Adrenal gland (tissue), 5 donors: ENCODE data around the gene PSMB1.

Source experiments
- POLR2A ChIP-seq, 2 donors: fragments of 450-650 bp; IDR thresholded peaks; one replicate each; pipeline ENCODE4 v1.6.1; 2017; ENCODE audit warnings: antibody characterized with exemption in 2 of 2, mild to moderate bottlenecking in 2 of 2, moderate library complexity in 1 of 2
- TF ChIP-seq, protein P1 (sequence below), 6 experiments: fragments of 450-650 bp in 4 of 6; fragments of 200-600 bp in 2 of 6; sonication (generic) in 1 of 6; IDR thresholded peaks; 1 replicate in 5 of 6; 2 replicates in 1 of 6; pipeline versions ENCODE4 v1.5.1 to v1.8.0; 2016 to 2021; ENCODE audit warnings: antibody characterized with exemption in 6 of 6, mild to moderate bottlenecking in 2 of 6, moderate library complexity in 1 of 6
- donor health status: DM: no; HTN: no; CAD: no.

DNA sequence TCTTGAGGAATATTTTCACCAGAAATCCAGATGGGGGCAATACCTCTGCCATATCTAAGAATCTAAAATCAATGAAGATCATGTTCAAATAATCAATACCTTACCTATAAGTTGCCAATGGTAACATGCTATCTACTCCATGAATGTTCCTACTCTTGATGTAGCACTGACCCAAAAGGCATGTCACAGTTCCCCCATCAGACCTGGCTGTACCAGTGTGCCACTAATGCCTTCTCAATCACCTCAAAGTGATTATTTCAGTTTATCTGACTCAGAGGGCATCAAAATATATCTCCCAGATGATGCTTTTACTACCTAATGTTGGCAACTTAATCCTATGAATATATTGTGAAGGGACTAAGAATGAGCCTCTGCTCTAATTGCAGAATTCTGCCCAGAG, 25.8 kb upstream of the PSMB1 start:
- TF ChIP-seq, protein P1, sequence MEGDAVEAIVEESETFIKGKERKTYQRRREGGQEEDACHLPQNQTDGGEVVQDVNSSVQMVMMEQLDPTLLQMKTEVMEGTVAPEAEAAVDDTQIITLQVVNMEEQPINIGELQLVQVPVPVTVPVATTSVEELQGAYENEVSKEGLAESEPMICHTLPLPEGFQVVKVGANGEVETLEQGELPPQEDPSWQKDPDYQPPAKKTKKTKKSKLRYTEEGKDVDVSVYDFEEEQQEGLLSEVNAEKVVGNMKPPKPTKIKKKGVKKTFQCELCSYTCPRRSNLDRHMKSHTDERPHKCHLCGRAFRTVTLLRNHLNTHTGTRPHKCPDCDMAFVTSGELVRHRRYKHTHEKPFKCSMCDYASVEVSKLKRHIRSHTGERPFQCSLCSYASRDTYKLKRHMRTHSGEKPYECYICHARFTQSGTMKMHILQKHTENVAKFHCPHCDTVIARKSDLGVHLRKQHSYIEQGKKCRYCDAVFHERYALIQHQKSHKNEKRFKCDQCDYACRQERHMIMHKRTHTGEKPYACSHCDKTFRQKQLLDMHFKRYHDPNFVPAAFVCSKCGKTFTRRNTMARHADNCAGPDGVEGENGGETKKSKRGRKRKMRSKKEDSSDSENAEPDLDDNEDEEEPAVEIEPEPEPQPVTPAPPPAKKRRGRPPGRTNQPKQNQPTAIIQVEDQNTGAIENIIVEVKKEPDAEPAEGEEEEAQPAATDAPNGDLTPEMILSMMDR (IDR thresholded peaks at IDR 0.05), result no peak
- TF ChIP-seq POLR2A (IDR thresholded peaks at IDR 0.05), result no peak
